GM12892 (cell line): ENCODE data around the gene CNIH1.
"Not testable (repeated sequence)": the region's sequence is repeated elsewhere in the genome, so short reads cannot be mapped to it uniquely, and the experiment has no call there.

Source experiments
- POLR2A ChIP-seq: IDR thresholded peaks from 2 replicates; pipeline ENCODE4 v1.6.1; 2011; ENCODE audit warnings: low read depth, low read length, control low read depth
- POLR2AphosphoS5 ChIP-seq: IDR thresholded peaks from 2 replicates; pipeline ENCODE4 v1.6.1; 2011; ENCODE audit warnings: low read depth, low read length, control low read depth
- TAF1 ChIP-seq: IDR thresholded peaks from 2 replicates; pipeline ENCODE4 v1.6.1; 2011; ENCODE audit warnings: low read depth, mild to moderate bottlenecking, control low read depth, low read length, borderline replicate concordance

DNA sequence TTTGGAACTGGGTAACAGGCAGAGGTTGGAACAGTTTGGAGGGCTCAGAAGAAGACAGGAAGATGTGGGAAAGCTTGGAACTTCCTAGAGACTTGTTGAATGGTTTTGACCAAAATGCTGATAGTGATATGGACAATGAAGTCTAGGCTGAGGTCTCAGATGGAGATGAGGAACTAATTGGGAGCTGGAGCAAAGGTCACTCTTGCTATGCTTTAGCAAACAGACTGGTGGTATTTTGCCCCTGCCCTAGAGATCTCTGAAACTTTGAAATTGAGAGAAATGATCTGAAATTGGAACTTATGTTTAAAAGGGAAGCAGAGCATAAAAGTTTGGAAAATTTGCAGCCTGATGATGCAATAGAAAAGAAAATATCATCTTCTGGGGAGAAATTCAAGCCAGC lies 17.4 kb upstream of the CNIH1 start:
- not testable (repeated sequence) for TF ChIP-seq TAF1, POLR2A, POLR2AphosphoS5
